ENCODE data around the gene C1QL2. TPM values are rescaled to one million over a fixed set of nuclear protein-coding genes. Genes with fewer than 3 reads are reported as not detected.

Gene C1QL2
- total and polyA plus RNA-seq, 8 donors, result not detected

DNA sequence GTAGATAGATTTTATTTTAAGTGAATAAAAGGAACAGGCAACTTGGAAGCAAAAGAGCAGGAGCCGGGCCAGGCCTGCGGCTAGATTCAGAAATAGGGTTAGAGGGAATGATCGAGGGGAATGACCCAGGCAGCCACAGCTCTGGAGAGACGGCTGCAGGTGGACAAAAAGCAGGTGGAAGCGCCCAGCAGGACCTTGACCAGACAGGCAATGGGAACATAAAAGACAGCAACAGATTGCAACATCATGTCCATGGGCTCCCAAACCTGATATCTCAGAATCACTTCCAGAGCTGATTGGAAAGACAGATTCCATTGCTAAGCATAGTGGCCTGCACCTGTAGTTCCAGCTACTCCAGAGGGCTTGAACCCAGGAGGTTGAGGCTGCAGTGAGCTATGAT lies 36.5 kb upstream of the C1QL2 start:
- DNase-seq, result no peak
- no peak overlapping the region for H3K27ac ChIP-seq
- H3K27me3 ChIP-seq, result peaks cover 0 to 9% (median 0%) of the 10 kb centered on the region in 3 donors
- peaks cover 0 to 17% (median 8%) of the 10 kb centered on the region in 4 donors for H3K4me1 ChIP-seq
- H3K36me3 ChIP-seq, result no peaks in the 10 kb centered on the region
- WGBS, 5 donors, result 85 to 92% (median 91%) methylated on average over 5 of the region's 5 CpGs
- H3K9me3 ChIP-seq, result no peaks in the 10 kb centered on the region
- TF ChIP-seq POLR2AphosphoS5 (IDR thresholded peaks at IDR 0.05), result no peak
- TF ChIP-seq EP300 (IDR thresholded peaks at IDR 0.05), result no peak
- intact Hi-C loops (cut with DNase I; ENCODE audit: low total_unique reads), result no loop called here
- no peak overlapping the region for H3K4me3 ChIP-seq

DNA sequence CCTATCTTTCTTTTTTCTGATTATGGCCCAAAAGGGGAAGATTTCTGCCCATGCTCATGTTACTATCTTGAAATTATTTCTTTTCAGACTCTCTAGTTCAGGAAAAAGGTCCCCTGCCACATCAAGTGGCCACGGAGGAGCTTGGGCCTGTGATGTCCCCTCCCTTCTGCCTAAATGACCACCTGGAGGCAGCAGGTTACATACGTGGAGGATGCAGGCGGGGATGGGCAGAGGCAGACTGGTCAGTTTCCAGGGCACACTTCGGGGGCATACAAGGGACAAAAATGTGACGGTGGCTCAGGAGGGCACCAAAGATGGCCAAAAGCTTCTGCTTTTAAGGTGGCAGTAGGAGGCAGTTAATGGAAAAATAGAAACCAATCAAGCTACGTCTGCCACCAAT lies 34.3 kb upstream of the C1QL2 start:
- no peak for TF ChIP-seq POLR2AphosphoS5 (IDR thresholded peaks at IDR 0.05)
- TF ChIP-seq, protein P1, sequence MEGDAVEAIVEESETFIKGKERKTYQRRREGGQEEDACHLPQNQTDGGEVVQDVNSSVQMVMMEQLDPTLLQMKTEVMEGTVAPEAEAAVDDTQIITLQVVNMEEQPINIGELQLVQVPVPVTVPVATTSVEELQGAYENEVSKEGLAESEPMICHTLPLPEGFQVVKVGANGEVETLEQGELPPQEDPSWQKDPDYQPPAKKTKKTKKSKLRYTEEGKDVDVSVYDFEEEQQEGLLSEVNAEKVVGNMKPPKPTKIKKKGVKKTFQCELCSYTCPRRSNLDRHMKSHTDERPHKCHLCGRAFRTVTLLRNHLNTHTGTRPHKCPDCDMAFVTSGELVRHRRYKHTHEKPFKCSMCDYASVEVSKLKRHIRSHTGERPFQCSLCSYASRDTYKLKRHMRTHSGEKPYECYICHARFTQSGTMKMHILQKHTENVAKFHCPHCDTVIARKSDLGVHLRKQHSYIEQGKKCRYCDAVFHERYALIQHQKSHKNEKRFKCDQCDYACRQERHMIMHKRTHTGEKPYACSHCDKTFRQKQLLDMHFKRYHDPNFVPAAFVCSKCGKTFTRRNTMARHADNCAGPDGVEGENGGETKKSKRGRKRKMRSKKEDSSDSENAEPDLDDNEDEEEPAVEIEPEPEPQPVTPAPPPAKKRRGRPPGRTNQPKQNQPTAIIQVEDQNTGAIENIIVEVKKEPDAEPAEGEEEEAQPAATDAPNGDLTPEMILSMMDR (IDR thresholded peaks at IDR 0.05), result no peak
- TF ChIP-seq EP300 (IDR thresholded peaks at IDR 0.05), result no peak
- no peak for TF ChIP-seq POLR2A (IDR thresholded peaks at IDR 0.05)
- Histone ChIP-seq H3K4me3 (no peak overlapping the region), H3K36me3 (no peaks in the 10 kb centered on the region), H3K27me3 (peaks cover 0 to 9% (median 0%) of the 10 kb centered on the region in 3 donors), H3K4me1 (peaks cover 0 to 6% (median under 1%) of the 10 kb centered on the region in 4 donors), H3K27ac (no peak overlapping the region), H3K9me3 (no peaks in the 10 kb centered on the region)
- 71 to 79% (median 73%) methylated on average over 6 of the region's 6 CpGs for WGBS, 5 donors
- no peak for DNase-seq
- intact Hi-C loops (cut with DNase I; ENCODE audit: low total_unique reads), result no loop called here

DNA sequence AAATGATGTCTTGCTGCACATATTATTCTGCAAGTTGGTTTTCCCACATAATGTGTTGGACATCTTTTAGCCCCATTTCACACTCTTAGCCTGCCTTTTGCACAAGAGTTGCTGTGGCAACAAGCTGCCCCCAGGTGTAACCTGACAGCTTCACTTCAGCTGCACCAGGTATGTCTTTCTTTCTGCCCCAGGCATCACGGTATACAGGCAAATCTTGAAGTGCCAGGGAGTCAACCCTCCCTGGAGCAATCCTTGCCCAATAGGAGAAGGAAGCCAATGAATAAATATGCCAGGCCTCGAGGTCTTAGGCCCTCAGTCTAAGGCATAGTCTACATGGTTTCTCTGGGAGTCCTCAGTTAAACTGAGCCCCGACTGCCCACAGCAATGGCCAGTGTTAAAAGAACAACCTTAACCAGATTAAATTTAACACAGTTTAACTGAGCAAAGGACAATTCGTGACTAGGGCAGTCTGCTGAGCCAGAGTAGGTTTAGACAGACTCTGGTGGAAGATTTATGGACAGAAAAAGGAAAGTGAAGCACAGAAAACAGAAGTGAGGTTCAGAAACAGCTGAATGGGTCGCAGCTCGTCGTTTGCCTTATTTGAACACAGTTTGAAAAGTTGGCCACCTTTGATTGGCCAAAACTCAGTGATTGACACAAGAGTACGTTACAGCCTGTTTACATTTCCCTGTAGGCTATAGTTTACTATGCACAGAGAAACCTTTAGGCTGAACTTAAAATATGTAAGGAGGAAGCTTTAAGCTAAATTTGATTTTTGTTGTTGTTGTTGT lies 32.0 kb upstream of the C1QL2 start:
- Histone ChIP-seq H3K4me3 (no peak overlapping the region), H3K9me3 (no peaks in the 10 kb centered on the region), H3K4me1 (no peaks in the 10 kb centered on the region), H3K27me3 (no peaks in the 10 kb centered on the region), H3K36me3 (no peaks in the 10 kb centered on the region), H3K27ac (no peak overlapping the region)
- TF ChIP-seq POLR2A (IDR thresholded peaks at IDR 0.05), result no peak
- TF ChIP-seq EP300 (IDR thresholded peaks at IDR 0.05), result no peak
- TF ChIP-seq, protein P1 (IDR thresholded peaks at IDR 0.05), result no peak
- TF ChIP-seq POLR2AphosphoS5 (IDR thresholded peaks at IDR 0.05), result no peak
- intact Hi-C loops (cut with DNase I; ENCODE audit: low total_unique reads), result no loop called here
- 41 to 61% (median 59%) methylated on average over 8 of the region's 8 CpGs for WGBS, 5 donors
- DNase-seq, result no peak

DNA sequence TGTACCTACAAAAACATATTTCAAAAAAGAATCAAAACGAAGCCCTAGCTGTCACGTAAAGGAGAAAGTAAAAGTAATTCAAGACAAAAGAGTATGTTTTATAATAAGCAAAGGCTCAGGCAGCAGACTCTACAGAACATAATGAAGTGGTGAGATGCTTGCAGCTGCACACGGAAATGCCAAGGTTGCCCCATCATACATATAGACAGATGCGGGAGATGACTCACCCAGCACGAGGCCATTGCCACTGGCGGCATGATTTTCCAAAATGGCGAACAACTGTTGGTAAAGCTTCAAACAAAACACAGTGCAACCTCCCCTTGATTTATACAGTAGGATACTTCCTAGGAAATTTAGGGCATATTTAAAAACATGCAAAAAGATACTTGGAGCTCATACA lies 26.0 kb upstream of the C1QL2 start:
- H3K4me3 ChIP-seq, result no peak overlapping the region
- no peak for DNase-seq
- 90 to 93% (median 92%) methylated on average over 7 of the region's 7 CpGs for WGBS, 5 donors

More for the DNA sequence above, 26.0 kb upstream of the C1QL2 start:
- H3K9me3 ChIP-seq, result no peaks in the 10 kb centered on the region
- no peaks in the 10 kb centered on the region for H3K36me3 ChIP-seq
- no peaks in the 10 kb centered on the region for H3K4me1 ChIP-seq
- intact Hi-C loops (cut with DNase I; ENCODE audit: low total_unique reads), result no loop called here
- TF ChIP-seq POLR2AphosphoS5 (IDR thresholded peaks at IDR 0.05), result no peak
- no peak for TF ChIP-seq EP300 (IDR thresholded peaks at IDR 0.05)
- no peak for TF ChIP-seq POLR2A (IDR thresholded peaks at IDR 0.05)
- TF ChIP-seq, protein P1 (IDR thresholded peaks at IDR 0.05), result no peak
- H3K27ac ChIP-seq, result no peak overlapping the region
- no peaks in the 10 kb centered on the region for H3K27me3 ChIP-seq
